Measurements from ENCODE around the gene MGLL. TPM values are rescaled to one million over a fixed set of nuclear protein-coding genes. Genes with fewer than 3 reads are reported as not detected.

MGLL gene
- polyA plus RNA-seq, 1 experiment: 108 TPM

DNA sequence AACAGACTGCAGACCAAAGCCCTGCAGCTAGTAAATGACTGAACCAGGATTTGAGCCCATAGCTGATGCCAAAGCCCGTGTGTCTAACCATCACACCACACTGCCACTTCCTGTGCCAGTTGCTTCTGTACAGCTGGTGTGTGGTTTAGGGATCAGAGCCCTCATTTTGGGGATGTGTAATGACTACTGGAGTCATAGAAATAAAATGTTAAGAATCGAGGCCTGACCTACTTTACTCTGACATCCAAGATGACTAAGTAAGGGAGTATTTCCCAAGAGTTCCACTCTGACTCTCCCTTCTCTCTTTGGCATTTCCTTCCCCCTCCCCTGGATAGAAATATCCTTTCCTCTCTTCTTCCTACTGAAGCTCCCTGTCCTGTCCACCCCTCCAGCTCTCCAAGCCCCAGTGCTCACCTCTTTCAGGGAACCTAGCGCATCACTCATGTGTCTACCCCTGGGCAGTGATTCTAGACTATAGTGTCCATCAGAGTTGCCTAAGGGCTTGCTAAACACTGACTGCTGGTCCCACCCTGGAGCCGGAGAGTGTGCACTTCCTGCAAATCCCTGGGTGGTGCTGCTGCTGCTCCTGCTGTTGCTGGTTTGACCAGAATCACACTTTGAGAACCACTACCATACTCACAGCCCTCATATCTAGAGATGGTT lies 53.8 kb downstream of the MGLL start:
- TF ChIP-seq, protein P1, sequence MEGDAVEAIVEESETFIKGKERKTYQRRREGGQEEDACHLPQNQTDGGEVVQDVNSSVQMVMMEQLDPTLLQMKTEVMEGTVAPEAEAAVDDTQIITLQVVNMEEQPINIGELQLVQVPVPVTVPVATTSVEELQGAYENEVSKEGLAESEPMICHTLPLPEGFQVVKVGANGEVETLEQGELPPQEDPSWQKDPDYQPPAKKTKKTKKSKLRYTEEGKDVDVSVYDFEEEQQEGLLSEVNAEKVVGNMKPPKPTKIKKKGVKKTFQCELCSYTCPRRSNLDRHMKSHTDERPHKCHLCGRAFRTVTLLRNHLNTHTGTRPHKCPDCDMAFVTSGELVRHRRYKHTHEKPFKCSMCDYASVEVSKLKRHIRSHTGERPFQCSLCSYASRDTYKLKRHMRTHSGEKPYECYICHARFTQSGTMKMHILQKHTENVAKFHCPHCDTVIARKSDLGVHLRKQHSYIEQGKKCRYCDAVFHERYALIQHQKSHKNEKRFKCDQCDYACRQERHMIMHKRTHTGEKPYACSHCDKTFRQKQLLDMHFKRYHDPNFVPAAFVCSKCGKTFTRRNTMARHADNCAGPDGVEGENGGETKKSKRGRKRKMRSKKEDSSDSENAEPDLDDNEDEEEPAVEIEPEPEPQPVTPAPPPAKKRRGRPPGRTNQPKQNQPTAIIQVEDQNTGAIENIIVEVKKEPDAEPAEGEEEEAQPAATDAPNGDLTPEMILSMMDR (IDR thresholded peaks at IDR 0.05; ENCODE audit: insufficient read depth, low read depth, low read length): 0 out of 2 replicates have a peak, but pooled peaks have one; percentile 8
- peak; percentile 96 for DNase-seq (ENCODE audit: low read depth)
- no peaks in the 10 kb centered on the region for H3K27me3 ChIP-seq (ENCODE audit: control insufficient read depth, insufficient read depth, low read length)
- no peak overlapping the region for H3K4me3 ChIP-seq (ENCODE audit: low read depth, low read length)
- CTCF ChIA-PET: interaction anchor here (0.8 to 2.0 kb wide), 9 partner anchors 11 to 85 kb away, joined by 3 to 7 read pairs (median 4); partner anchors contain the start of gene MGLL
- POLR2A ChIA-PET: interaction anchor here (0.6 kb wide), 1 partner anchor 1784 kb away, joined by 4 read pairs; no protein-coding TSS in a partner anchor
- no peaks in the 10 kb centered on the region for H3K36me3 ChIP-seq (ENCODE audit: control insufficient read depth, insufficient read depth, low read length)

DNA sequence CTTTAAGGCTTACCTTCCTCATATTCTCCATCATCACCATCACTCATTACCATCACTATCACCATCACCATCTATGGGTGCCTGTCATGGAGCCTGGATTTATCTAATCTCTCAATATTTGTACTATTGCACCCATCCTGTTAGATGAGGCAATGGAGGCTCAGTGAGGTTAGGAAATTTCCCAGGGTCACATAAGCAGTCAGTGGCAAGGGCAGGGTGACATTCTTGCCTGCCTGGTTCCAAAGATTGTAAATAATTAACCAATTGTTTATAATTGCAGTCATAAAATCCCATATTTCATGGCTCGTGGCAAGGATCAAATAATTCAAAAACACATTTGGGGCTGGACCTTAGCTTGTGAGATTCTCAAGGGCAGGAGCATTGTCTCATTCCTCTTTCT lies 55.2 kb downstream of the MGLL start:
- ChIA-PET CTCF (no interaction called here), POLR2A (no interaction called here)
- no peak for DNase-seq (ENCODE audit: low read depth)
- Histone ChIP-seq H3K27me3 (ENCODE audit: control insufficient read depth, insufficient read depth, low read length) (no peaks in the 10 kb centered on the region), H3K36me3 (ENCODE audit: control insufficient read depth, insufficient read depth, low read length) (no peaks in the 10 kb centered on the region), H3K4me3 (ENCODE audit: low read depth, low read length) (no peak overlapping the region)
- TF ChIP-seq, protein P1 (IDR thresholded peaks at IDR 0.05; ENCODE audit: insufficient read depth, low read depth, low read length): no peak

DNA sequence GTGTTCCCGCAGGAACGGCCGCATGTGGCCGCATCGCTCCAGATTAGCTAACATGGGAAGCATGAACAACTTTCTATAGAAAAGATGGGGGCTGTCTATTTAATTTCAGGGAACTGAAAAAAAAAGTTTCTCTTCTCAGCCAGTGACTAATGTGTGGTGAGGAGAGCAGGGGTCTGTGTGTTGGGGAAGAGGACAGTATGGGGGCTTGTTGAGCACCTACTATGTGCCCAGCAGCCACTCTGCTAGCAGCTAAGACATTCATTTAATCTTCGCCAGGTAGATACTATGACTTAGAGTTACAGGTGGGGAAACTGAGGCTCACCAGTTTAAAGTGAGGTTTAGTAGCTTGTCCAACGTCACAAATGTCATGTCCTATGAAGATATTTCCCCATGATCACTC lies 56.6 kb downstream of the MGLL start:
- no peaks in the 10 kb centered on the region for H3K27me3 ChIP-seq (ENCODE audit: control insufficient read depth, insufficient read depth, low read length)
- TF ChIP-seq, protein P1 (IDR thresholded peaks at IDR 0.05; ENCODE audit: insufficient read depth, low read depth, low read length): no peak
- CTCF ChIA-PET: interaction anchor here (0.8 to 6.7 kb wide), 2 partner anchors 15 to 65 kb away, joined by 3 to 45 read pairs; no protein-coding TSS in a partner anchor
- H3K36me3 ChIP-seq (ENCODE audit: control insufficient read depth, insufficient read depth, low read length): no peaks in the 10 kb centered on the region
- POLR2A ChIA-PET: no interaction called here
- H3K4me3 ChIP-seq (ENCODE audit: low read depth, low read length): no peak overlapping the region
- DNase-seq (ENCODE audit: low read depth): no peak

DNA sequence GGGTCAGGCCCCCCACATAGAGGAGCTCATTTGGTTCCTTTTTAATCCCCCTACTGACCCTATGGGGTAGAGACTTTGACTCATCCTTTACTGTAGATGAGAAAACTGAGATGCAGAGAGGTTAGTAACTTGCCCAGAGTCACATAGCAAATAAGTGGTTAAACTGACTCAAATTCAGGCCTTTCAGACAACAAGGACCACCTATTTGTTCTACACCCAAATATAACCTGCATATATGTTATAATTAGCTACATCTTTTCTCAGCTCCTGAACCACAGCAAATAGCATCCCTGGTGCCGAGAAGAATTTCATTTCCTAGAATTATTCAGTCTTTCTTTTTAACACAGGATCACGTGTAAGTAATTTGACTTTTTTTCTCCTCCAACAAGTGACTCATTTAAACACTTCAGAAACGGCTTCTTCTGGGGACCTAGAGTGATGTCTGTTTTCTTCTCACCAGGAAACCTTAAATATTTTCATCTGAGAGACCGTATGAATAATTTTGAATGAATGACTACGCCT lies 57.4 kb downstream of the MGLL start:
- Histone ChIP-seq H3K27me3 (ENCODE audit: control insufficient read depth, insufficient read depth, low read length) (no peaks in the 10 kb centered on the region), H3K36me3 (ENCODE audit: control insufficient read depth, insufficient read depth, low read length) (no peaks in the 10 kb centered on the region; the same call in 1 of the 2 replicates), H3K4me3 (ENCODE audit: low read depth, low read length) (no peak overlapping the region)
- TF ChIP-seq, protein P1 (IDR thresholded peaks at IDR 0.05; ENCODE audit: insufficient read depth, low read depth, low read length): no peak
- POLR2A ChIA-PET: no interaction called here
- DNase-seq (ENCODE audit: low read depth): peak; percentile 30
- CTCF ChIA-PET: interaction anchor here (6.7 kb wide), 1 partner anchor 14 kb away, joined by 45 read pairs; no protein-coding TSS in a partner anchor

DNA sequence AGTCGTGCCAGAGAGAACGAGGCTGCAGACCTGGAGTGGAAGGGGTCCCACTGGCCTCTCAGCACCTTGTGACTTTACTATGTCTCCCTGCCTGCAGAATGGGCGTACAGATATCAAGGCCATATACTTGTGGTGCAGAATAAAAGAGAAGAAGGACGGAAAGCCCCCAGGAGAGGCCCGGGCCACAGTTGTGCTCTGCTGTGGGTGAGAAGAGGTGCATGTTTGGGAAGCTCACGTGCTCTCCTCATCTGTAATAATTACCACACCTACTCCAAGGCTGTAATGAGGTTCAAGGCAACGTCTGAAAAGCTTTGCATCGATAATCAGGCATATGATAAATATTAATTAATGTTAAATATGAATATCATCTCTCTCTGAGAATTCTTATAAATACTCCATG lies 58.0 kb downstream of the MGLL start:
- Histone ChIP-seq H3K4me3 (ENCODE audit: low read depth, low read length) (no peak overlapping the region), H3K36me3 (ENCODE audit: control insufficient read depth, insufficient read depth, low read length) (no peaks in the 10 kb centered on the region; the same call in 1 of the 2 replicates), H3K27me3 (ENCODE audit: control insufficient read depth, insufficient read depth, low read length) (no peaks in the 10 kb centered on the region)
- POLR2A ChIA-PET: no interaction called here
- TF ChIP-seq, protein P1 (IDR thresholded peaks at IDR 0.05; ENCODE audit: insufficient read depth, low read depth, low read length): no peak
- CTCF ChIA-PET: interaction anchor here (0.6 to 6.7 kb wide), 3 partner anchors 14 to 65 kb away, joined by 3 to 45 read pairs (median 5); no protein-coding TSS in a partner anchor
- DNase-seq (ENCODE audit: low read depth): no peak

Measured in BJ (cell line).